Measurements from ENCODE around the gene DUS3L. TPM values are rescaled to one million over a fixed set of nuclear protein-coding genes. Genes with fewer than 3 reads are reported as not detected.
A peak's percentile ranks its signal among the peaks of the same experiment; 100 is the strongest.

Gene DUS3L
- total and polyA plus RNA-seq, 2 donors (not counting 1 experiment from before 2014, with no cell fraction given) = 84.6 to 118 TPM

DNA sequence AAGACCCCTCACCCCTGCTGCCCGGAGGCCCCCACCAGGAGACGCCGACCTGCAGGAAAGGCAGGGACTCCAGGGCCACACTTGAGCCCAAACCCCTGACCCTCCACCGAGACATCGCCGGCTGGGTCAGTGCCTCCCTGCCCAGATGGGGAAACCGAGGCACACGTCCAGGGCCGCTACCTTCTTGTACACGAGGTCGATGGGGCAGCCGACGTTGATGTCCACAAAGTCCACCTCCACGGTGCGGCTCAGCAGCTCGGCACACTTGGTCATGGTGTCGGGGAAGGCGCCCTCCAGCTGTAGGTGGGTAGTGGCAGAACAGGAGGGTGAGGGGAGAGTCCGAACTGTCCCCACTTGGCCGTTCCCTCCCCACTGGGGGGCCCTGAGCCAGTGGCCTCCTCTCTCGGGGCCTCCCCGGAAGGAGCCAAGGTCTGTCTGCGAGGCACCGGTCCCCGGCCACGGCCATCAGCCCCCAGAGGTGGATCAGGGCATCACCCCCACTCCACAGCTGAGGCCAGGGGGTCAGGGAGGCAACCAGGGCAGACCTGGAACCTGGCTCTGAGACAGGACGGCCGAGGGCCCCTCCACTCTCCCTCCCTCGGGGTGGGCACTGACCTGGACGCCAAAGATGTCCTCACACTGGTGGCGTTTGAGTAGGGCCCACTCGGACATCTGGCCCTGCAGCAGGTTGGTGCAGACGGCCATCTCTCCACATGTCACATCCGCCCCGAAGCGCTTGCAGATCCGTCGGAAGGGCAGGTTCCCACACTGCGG lies 3.4 kb downstream of the DUS3L start:
- Histone ChIP-seq H3K36me3 (replicated peaks in 1 of 2; ENCODE audit: control extremely low read depth in 1 of 2, control insufficient read depth in 1 of 2, extremely low read depth in 1 of 2, insufficient read depth in 2 of 2, low read length in 1 of 2) (peaks cover 0 to 53% of the 10 kb centered on the region in 2 experiments), H3K79me2 (ENCODE audit: control insufficient read depth, insufficient read depth, low read length) (peaks cover 7% of the 10 kb centered on the region), H3K9ac (ENCODE audit: low read length) (no peak overlapping the region), H3K4me3 (ENCODE audit: control extremely low read depth in 1 of 5, extremely low read depth in 1 of 5, insufficient read depth in 1 of 5, low read depth in 2 of 5, low read length in 4 of 5) (no peak overlapping the region), H4K20me1 (ENCODE audit: control insufficient read depth, insufficient read depth, low read length, poor library complexity, severe bottlenecking) (peaks cover 28% of the 10 kb centered on the region), H2AFZ (ENCODE audit: insufficient read depth, low read depth, low read length, poor library complexity, severe bottlenecking) (no peak overlapping the region), H3K4me2 (replicated peaks; ENCODE audit: low read depth, low read length, poor library complexity, severe bottlenecking) (no peak overlapping the region), H3K4me1 (ENCODE audit: control insufficient read depth in 2 of 2, insufficient read depth in 2 of 2, low read length in 2 of 2) (peaks cover 5 to 16% of the 10 kb centered on the region in 2 donors), H3K27ac (ENCODE audit: low read length in 2 of 2) (no peak overlapping the region), H3K27me3 (replicated peaks in 1 of 4; ENCODE audit: control extremely low read depth in 1 of 4, control insufficient read depth in 3 of 4, insufficient read depth in 4 of 4, low read length in 3 of 4) (no peaks in the 10 kb centered on the region), H3K9me3 (ENCODE audit: control extremely low read depth in 1 of 3, control insufficient read depth in 2 of 3, insufficient read depth in 1 of 3, low read length in 2 of 3) (peaks cover 0 to 20% (median 3%) of the 10 kb centered on the region in 3 donors)
- 98% methylated on average over 35 of the region's 39 CpGs for WGBS (ENCODE audit: insufficient coverage)
- H3K27ac Mint-ChIP-seq = no peak overlapping the region
- ATAC-seq (ENCODE audit: low read depth) = no peak
- DNase-seq = peak; percentile 34
- POLR2A ChIA-PET = no interaction called here
- CTCF ChIA-PET = no interaction called here
- no peak overlapping the region for H3K4me3 Mint-ChIP-seq
- H3K27me3 Mint-ChIP-seq = no peaks in the 10 kb centered on the region
- no peak for TF ChIP-seq EZH2 (IDR thresholded peaks at IDR 0.05; ENCODE audit: borderline replicate concordance, insufficient read depth, low read depth, low read length, poor library complexity, severe bottlenecking)
- TF ChIP-seq, protein P1, sequence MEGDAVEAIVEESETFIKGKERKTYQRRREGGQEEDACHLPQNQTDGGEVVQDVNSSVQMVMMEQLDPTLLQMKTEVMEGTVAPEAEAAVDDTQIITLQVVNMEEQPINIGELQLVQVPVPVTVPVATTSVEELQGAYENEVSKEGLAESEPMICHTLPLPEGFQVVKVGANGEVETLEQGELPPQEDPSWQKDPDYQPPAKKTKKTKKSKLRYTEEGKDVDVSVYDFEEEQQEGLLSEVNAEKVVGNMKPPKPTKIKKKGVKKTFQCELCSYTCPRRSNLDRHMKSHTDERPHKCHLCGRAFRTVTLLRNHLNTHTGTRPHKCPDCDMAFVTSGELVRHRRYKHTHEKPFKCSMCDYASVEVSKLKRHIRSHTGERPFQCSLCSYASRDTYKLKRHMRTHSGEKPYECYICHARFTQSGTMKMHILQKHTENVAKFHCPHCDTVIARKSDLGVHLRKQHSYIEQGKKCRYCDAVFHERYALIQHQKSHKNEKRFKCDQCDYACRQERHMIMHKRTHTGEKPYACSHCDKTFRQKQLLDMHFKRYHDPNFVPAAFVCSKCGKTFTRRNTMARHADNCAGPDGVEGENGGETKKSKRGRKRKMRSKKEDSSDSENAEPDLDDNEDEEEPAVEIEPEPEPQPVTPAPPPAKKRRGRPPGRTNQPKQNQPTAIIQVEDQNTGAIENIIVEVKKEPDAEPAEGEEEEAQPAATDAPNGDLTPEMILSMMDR (IDR thresholded peaks at IDR 0.05) = no peak
- intact Hi-C loops (cut with micrococcal nuclease) = no loop called here
- H3K4me1 Mint-ChIP-seq = peaks cover 10% of the 10 kb centered on the region
- no peaks in the 10 kb centered on the region for H3K9me3 Mint-ChIP-seq (ENCODE audit: insufficient read depth)
